GM19193 (cell line): ENCODE measurements around the gene HECTD4.

ENCODE experiments used
- POLR2A ChIP-seq: IDR thresholded peaks from 4 replicates; pipeline ENCODE4 v1.6.1; 2011; ENCODE audit not compliant: insufficient read depth, insufficient read length; ENCODE audit errors: extremely low read depth

The HECTD4 gene

GRCh38 chr12:112370868-112371510 is 11.2 kb downstream of the HECTD4 start:
- no peak for TF ChIP-seq POLR2A

GRCh38 chr12:112370199-112370598 is 12.0 kb downstream of the HECTD4 start:
- no peak for TF ChIP-seq POLR2A

GRCh38 chr12:112368856-112369255 is 13.4 kb downstream of the HECTD4 start:
- no peak for TF ChIP-seq POLR2A

- no peak for TF ChIP-seq POLR2A
Measured at GRCh38 chr12:112367965-112368364, 14.3 kb downstream of the HECTD4 start.

- TF ChIP-seq POLR2A, result no peak
Measured at GRCh38 chr12:112362310-112362709, 19.9 kb downstream of the HECTD4 start.

- TF ChIP-seq POLR2A, result no peak
Measured at GRCh38 chr12:112361271-112361670, 21.0 kb downstream of the HECTD4 start.

GRCh38 chr12:112359290-112359689 is 22.9 kb downstream of the HECTD4 start:
- no peak for TF ChIP-seq POLR2A

GRCh38 chr12:112357214-112357613 is 25.0 kb downstream of the HECTD4 start:
- TF ChIP-seq POLR2A, result no peak

GRCh38 chr12:112354399-112354798 is 27.8 kb downstream of the HECTD4 start:
- TF ChIP-seq POLR2A, result no peak

GRCh38 chr12:112353393-112353792 is 28.8 kb downstream of the HECTD4 start:
- TF ChIP-seq POLR2A, result no peak

GRCh38 chr12:112352921-112353320 is 29.3 kb downstream of the HECTD4 start:
- TF ChIP-seq POLR2A, result no peak

GRCh38 chr12:112350593-112351592 is 31.3 kb downstream of the HECTD4 start:
- TF ChIP-seq POLR2A, result no peak

GRCh38 chr12:112349431-112349830 is 32.8 kb downstream of the HECTD4 start:
- no peak for TF ChIP-seq POLR2A

- TF ChIP-seq POLR2A, result no peak
Measured at GRCh38 chr12:112347581-112347982, 34.6 kb downstream of the HECTD4 start.

- TF ChIP-seq POLR2A, result no peak
Measured at GRCh38 chr12:112346194-112346593, 36.0 kb downstream of the HECTD4 start.

GRCh38 chr12:112344220-112344619 is 38.0 kb downstream of the HECTD4 start:
- TF ChIP-seq POLR2A, result no peak
